Stimulated activated CD4-positive, alpha-beta T cell treated with anti-CD3 and anti-CD28 coated beads, Interleukin-2, amount 100 ng/mL, for 48 hours (primary cell): ENCODE results near the gene SLC25A52.
"Not testable (repeated sequence)": the region's sequence is repeated elsewhere in the genome, so short reads cannot be mapped to it uniquely, and the experiment has no call there.

Experiments used
- DNase-seq, 2 donors: peaks; one replicate each; pipeline ENCODE4 v3.0.0-alpha.2; 2020

Gene SLC25A52

GRCh38 chr18:31760695-31761094 lies at the start of gene SLC25A52:
SLC25A52 (minus strand) TSS chr18:31760880; CDS start chr18:31760661, 219 bp downstream.
- no peak for DNase-seq

GRCh38 chr18:31809049-31809448 lies 48.4 kb upstream of the SLC25A52 start:
- not testable (repeated sequence) for DNase-seq

GRCh38 chr18:31801078-31801477 lies 40.4 kb upstream of the SLC25A52 start:
- DNase-seq, result no peak

GRCh38 chr18:31799257-31799656 lies 38.6 kb upstream of the SLC25A52 start:
- DNase-seq, result not testable (repeated sequence)

- DNase-seq, result no peak
Measured at GRCh38 chr18:31798399-31798798, 37.7 kb upstream of the SLC25A52 start.

GRCh38 chr18:31795747-31796146 lies 35.1 kb upstream of the SLC25A52 start:
- no peak for DNase-seq

DNA sequence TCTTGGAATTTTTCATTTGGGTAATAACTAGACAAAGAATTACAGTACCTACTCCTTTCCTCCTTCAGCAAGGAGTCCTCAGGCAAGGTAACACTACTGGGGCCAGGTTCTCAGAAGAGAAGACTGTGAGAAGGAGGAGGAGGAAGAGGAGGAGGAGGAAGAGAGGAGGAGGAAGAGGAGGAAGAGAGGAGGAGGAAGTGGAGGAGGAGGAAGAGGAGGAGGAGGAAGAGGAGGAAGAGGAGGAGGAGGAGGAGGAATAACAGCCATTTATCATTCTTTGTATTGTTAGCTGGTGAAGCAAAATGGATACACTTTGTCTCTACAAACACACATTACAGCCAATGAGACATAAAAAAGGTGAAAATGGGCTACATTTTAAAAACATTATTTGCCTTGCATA lies 32.9 kb upstream of the SLC25A52 start:
- no peak for DNase-seq

GRCh38 chr18:31792580-31792911 lies 31.9 kb upstream of the SLC25A52 start:
- no peak for DNase-seq

DNA sequence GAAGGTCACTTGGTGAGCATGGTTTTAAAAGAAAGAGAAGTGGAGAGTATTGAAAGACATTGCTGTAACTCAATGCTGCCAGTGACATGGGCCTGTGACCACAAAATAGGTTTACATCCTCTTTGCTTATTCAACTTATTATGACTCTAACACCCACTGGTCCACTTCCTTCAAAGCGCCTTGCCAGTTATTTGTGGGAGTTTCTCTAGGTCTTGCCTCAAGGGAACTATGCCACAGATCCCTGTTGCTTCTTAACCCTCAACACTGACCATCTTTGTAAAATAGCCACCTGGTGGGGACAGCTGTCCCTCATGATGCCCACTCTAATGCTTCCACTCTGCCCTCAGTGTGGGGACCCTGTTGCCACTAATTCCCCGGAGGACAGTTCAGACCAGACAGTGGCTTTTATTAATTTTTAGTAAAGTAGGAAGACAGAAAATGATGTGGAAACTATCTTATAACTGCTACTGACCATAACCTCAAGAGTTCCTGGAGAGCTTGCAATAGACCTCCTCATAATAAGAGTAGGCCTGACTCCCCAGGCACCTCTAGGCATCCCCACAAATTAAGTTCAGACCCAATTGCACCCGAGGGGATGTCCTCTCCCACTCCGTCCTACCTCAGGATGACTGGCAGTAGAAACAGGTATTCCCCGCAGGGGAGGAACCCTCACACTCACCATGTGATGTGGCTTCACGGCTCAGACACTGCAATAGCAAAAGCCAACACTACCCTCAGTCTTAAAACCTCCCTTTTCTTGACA lies 31.3 kb upstream of the SLC25A52 start:
- no peak for DNase-seq

DNA sequence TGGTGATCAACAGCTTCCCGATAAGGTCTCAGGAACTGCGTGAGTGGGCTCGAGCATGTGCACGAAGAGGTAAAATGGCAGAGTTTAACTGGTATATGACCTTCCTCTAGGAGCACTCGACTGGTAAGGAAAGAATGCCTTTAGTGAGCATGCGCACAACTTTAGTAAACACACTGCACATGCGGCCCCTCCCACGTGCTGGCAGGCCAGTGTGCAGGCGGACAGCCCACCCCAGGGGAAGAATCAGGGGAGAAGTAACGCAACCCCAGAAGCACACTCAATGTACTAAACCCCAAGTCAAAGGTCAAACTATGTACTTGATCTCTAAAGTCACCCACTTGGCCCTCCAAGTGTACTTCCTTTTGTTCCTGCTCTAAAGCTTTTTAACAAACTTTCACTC lies 28.7 kb upstream of the SLC25A52 start:
- no peak for DNase-seq

DNA sequence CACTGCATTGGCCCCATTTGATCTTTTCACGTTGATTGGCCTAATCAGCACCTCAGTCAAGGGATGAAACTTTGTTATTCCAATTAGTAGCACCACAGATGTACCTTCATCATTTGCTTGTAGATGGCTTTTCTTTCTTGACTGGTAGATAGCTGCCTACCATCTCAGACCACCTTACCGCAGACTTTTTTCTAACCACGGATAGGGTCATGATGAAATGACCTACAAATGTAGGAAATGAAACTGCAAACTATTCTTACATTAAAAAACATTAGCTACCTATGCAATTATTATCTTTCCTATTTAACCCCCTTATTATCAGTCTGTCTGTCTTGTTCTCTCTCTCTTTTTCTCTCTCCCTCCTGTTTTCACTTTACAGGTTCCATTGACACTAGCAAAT lies 22.4 kb upstream of the SLC25A52 start:
- DNase-seq, result no peak

DNA sequence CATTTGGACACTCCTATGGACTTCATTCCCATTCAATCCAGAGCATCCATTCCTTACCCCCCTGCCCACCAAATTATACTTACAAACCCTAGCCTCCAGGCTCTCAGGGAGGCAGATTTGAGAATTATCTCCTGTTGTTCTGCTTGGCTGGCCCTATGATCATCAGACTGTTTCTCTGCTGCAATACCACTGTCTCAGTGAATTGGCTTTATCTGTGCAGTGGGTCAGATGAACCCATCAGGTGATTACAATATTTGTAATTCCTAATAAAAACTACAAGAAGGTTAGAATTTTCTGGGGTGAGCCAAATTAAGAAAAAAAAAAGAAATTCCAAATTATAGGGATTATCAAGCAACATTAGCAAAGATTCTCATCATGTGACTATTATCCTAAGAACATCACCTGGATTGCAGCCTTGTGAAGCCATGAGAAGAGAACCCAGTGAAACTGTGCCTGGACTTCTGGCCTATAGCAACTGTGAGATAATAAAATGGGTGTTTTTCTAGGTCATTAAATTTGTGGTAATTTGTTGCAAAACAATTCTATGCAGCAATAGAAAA lies 17.8 kb upstream of the SLC25A52 start:
- DNase-seq, result no peak

- no peak for DNase-seq
Measured at GRCh38 chr18:31776093-31776492, 15.4 kb upstream of the SLC25A52 start.

GRCh38 chr18:31774962-31775361 lies 14.3 kb upstream of the SLC25A52 start:
- no peak for DNase-seq

- DNase-seq, result no peak
Measured at GRCh38 chr18:31774477-31774785, 13.8 kb upstream of the SLC25A52 start.

DNA sequence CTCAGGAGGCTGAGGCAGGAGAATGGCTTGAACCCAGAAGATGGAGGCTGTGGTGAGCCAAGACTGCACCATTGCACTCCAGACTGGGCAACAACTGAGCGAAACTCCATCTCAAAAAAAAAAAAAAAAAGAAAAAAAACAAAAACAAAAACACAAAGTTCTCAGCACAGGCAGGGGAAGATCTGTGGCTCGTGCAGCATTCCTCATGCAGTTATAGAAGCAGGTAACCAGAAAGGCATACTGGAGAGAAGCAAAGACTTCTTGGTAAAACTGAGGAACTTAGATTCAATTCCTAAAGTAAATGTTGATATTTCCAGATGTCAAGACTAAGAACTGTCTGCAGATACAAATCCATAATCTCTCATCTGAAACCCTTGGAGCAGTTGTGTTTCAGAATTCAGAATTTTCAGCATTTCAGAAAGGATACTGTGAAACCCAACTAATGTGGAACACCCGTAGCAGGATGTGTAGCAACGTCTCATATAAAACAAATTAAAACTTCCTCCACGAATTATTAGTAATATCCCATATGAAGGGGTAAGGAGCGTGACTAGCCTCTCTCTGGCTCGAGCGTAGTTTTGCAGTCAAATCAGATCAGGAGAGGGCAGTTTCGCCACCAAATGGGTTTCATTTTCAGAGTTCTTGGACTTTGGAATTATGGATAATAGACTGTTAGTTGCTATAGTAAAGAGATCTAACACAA lies 13.2 kb upstream of the SLC25A52 start:
- no peak for DNase-seq

DNA sequence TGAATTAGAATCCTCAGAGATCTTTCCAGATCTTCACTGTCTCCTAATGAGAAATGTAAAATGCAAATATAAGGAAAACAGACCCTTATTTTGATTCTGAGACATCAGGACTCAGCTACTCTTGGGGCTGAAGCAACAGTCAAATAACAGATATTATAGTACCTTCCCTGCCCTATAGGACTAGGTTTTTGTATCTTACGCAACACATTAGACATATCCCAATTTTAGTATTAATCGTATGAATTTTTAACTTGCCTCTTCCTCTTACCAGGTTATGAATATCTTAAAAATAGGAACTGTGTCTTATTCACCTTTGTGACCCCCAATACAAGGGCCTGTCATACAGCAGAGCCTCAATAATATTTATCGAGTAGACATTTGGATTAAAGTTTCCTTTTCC lies 12.0 kb upstream of the SLC25A52 start:
- DNase-seq, result no peak

- DNase-seq, result no peak
Measured at GRCh38 chr18:31750273-31750672, 10.4 kb downstream of the SLC25A52 start.

- no peak for DNase-seq
Measured at GRCh38 chr18:31746396-31746795, 14.3 kb downstream of the SLC25A52 start.

GRCh38 chr18:31744321-31745067 lies 16.2 kb downstream of the SLC25A52 start:
- no peak for DNase-seq

DNA sequence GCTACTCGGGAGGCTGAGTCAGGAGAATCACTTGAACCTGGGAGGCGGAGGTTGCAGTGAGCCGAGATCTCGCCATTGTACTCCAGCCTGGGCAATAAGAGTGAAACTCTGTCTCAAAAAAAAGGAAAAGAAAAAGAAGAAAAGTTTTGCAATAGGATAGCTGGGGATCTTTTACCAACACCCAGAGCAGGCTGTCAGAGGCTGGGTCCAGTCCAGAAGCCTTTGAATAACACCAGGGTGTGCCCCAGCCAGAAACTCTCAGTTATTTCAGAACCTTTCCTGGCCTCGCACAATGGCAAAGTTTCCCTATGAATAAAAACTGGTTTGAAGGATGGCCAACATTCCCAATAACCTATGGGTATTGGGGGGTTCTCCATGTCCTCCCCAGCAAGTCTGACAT lies 17.1 kb downstream of the SLC25A52 start:
- DNase-seq, result not testable (repeated sequence)

GRCh38 chr18:31741097-31741735 lies 19.5 kb downstream of the SLC25A52 start:
- peak; percentile 53 for DNase-seq

GRCh38 chr18:31740180-31740579 lies 20.5 kb downstream of the SLC25A52 start:
- DNase-seq, result no peak
